HG02885 (cell line): ENCODE measurements around the gene CEACAM21.

Experiments
- ATAC-seq: cut with Tn5 transposase; IDR thresholded peaks from one replicate; pipeline ENCODE4 v1.9.1; 2021; ENCODE audit warnings: mild to moderate bottlenecking; ENCODE audit not compliant: unreplicated experiment, poor library complexity

Gene CEACAM21

DNA sequence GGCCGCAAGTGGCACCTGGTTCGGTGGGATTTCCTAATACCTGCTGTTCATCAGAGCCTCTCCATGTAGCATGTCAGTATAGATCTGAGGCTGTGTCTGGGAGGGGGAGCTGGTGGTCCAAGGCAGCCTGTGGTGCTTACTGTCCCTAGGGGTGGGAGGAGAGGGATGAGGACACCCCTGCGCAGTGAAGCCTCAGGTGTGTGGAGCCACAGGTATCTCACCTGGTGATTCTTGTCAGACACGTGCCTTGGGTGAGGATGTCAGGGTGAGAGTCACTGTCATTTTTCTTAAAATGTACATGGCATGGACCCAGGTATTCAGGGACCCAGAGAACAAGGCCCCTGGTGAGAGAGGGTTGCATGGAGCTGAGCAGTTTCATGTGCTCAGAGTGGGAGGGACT, 39.2 kb downstream of the CEACAM21 start:
- no peak for ATAC-seq

DNA sequence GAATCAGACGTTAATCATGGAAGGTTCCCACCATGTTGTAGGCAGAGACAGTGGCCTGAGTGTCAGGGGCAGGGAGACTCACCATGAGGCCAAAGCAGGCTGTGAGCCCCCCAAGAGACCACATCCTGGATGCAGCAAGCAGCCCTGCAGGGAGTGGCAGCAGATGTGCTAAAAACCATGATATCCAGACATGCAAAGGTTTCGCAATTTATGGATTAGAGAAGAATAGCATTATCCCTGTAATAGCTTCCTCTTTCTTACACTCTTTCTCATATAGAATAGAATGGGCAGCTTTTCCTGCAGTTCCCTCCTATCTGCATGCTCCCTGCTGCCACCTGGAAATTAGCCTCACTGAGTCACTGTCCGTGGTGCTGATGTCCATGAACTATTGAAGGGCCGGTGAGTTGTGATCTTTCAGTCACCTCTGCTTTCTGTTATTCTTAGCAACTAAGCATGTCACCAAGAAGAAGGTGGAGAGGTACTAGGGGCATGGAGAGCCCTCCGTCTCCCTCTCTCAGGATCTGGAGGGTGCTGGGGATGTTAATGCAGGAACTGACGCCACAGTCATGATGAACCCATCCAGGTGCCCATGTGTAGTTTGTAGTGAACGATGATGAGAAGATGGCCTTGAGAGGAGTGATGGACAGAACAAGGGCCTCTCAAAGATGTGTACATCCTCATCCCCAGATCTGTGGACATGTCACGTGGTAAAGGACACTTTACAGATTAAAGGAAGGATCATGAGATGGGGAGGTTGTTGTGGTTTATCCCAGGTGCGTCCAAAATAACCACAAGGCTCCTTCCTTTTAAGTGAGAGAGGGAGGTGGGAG, 41.0 kb downstream of the CEACAM21 start:
- ATAC-seq = no peak

DNA sequence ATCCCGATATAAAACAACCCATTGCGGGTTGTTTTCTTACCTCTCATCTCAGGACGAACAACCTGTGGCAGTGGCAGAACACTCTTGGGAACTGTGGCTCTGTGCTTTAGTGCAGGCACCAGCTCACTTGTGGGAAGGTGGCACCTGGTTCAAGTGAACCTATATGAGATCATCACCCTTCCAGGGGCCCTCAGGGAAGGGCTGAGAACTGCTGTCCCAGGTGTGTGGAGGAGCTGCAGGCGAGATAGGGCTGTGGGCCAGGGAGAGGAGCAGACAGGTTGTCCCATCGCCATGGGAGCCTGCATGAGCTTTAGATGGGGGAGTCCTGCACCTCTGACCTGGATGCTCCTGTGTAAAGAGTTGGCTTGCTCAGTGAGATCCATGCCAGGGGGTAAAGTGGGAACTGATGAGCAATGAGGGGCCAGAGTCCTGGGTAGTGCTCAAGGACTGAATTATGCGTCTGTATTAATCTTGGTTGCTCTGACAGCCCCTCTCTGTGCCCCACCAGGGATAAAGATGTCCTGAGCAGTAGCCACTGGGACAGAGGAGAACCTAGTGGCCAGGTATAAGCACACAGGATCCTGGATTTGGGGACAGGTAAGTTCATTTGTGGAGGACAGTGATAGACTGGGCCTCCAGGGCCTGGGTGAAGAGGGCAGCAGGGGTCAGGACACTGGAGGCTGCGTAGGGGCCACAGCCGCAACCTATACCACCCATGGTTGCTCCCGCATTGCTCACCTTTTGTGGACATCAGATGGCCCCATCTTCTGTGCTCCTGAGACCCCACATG, 42.2 kb downstream of the CEACAM21 start:
- ATAC-seq = no peak

DNA sequence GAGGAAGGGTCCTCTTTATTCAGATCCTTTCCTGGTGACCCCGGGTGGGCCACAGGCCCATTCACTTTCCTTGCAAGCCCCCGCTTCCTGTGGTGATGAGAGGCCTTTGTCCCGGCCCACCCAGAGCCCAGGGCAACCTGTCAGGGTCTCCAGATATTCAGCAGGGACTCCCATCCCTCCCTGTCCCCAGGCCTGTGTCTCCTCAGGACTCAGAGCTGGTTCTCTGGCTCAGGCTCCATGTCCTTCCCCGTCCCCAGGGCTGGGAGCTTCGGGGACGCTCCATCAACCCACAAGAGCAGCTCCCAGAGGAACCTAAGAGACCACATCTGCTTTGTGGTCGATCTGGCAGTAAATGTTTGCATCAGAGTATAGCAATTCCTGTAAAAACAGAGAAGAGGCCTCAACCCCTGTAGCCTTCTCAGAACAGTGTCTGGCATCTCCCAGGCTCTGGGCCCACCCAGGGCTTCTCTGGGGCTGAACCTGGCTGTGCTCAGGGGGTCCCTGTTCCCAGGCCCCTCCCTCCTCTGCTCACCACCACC, 43.1 kb downstream of the CEACAM21 start:
- ATAC-seq = no peak

DNA sequence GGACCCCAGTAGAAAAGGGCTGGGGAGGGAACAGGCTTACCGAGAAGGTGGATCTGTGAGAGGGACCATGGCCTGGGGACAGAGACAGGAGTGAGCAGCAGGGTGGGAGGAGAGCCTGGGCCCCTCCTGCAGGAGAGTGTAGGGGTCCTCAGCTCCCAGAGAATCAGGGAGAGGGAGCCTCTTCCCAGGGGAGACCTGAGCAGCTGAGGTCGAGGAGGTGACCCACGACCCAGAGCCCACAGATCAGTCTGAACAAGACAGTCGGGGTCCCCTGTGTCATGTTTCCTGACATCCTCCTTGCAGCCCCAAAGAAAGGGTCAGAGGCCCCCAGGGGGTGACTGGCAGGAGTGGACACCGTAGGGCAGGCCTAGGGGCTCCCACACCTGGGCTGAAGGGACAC, 44.2 kb downstream of the CEACAM21 start:
- no peak for ATAC-seq

DNA sequence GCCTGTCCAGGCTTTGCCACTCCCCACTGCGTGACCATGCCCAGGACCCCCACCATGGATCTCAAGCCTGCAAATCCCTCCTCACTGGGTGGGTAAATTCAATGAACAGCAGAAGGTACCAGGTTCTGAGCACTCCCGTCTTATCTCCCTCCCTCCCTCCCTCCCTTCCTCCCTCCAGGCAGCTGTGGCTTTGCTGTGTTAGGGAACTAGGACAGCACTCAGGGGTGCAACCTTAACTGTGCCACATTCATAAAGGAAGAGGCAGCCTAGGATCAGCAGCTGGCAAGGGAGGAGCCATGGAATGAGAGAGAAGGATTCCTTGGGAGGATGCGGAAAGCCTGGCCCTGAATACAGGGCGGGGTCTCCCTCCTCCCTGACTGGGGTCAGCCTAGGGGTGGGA, 45.3 kb downstream of the CEACAM21 start:
- no peak for ATAC-seq

DNA sequence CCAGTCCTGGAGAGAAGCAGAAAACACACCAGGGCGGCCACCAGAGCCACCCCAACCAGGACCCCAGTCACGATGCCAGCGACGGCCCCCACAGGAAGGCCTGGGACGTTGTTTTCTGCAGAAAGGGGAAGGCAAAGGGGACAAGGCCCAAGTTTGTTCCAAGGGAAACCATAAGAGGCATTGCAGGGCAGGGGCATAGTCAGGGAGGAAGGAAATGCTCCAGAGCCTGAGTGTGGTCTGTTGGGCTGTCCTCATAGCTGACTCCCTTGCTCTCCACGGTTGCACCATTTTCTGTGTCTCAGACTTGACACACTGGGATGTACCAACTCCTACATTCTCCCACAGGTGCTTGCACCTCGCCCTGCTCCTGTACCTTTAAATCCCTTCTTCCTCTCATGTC, 45.7 kb downstream of the CEACAM21 start:
- no peak for ATAC-seq

DNA sequence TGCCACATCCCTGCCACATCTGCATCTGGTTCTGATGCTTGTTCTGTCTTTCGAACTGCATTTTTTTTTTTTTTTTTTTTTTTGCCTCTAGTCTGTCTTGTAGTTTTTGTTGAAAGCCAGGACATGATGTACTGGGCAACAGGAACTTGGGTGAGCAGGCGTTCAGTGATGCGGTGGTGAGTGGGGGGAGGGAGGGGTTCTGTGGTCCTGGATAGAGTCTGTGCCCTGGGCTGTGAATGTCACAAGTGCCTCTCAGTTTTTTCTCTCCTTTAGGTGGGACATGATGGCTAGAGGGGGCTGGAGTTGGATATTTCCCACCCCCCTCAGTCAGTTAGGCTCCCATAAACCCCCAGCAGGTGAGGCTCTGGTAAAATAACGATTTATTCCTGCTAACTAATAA, 47.4 kb downstream of the CEACAM21 start:
- no peak for ATAC-seq

DNA sequence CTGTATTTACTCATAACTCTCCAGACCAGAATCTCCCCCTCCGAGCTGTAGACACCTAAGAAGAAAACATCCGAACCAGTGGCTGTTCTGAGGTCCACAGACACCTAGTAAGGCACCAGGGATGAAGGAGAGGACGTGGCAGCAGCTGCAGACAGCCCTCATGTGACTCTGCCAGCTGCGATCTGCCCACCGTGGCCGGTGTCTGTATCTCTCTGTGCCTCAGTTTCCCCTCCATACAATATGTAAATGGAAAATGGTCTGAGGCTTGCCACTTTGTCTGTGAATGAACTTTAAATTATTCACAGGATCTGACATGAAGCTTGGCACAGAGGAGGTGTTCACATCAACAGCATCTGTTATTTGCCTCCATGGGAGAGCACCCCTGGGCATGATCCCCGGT, 48.5 kb downstream of the CEACAM21 start:
- ATAC-seq = no peak

DNA sequence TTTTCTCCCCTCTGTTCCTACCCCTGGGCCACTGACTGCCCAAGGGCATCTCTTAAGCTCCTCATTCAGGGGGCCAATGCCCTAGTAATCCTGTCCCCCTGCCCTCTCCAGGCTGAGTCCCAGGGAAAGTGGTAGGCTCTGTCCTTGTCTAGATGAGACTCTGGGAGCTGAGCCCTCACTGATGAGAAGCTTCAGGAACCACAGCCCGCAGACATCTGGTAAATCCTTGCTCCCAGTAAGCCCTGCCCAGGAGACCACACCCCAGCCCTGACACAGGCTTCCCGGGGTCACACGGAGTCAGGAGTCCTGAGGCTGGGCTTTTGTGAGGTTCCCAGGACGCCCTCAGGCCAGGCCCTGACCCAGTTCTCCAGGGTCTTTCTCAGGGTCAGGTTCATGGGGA, 49.0 kb downstream of the CEACAM21 start:
- ATAC-seq = no peak

DNA sequence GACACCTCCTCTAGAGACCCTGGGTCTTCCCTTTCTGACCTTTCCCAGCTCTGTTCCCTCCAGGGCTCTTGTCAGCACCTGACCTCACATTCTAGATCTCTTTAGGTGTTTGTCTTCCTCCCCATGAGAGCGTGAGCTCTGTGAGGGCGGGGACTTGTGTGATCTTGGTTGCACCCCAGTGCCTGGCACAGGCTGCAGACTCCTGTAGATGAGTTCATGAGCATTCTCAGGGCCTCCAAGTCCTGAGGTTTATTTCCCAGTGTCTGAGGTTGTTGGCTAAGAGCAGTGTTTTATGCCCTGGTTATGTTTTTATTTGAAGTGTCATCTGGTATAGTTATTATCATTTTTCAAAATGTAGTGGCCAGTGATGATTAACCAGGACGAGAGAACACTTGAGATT, 50.3 kb downstream of the CEACAM21 start:
- ATAC-seq = no peak

DNA sequence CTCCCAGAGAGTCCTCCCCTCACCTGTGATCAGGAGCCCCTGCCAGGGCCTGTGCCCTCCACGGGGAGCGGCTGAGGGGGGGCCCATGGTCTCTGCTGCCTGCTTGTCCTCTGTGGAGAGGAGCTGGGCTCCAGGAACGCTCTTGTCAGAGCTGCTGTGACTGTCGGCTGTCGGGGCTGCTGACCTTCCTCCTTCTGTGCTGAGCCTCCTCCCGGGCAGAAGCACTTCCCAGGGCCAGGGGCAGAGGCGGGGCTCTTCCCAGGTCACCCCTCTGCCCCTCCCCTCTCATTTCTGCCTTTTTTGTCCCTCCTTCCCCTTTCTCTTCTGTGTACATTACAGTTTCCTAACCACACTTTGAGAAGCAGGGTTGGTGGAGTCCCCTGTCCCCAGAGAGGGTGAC, 50.9 kb downstream of the CEACAM21 start, which contains the start of gene CEACAM4:
TSS of gene CEACAM4 (minus strand) at position 198 of the 400 bp plus-strand sequence. CDS start at position 87, 111 bp downstream.
- no peak for ATAC-seq

DNA sequence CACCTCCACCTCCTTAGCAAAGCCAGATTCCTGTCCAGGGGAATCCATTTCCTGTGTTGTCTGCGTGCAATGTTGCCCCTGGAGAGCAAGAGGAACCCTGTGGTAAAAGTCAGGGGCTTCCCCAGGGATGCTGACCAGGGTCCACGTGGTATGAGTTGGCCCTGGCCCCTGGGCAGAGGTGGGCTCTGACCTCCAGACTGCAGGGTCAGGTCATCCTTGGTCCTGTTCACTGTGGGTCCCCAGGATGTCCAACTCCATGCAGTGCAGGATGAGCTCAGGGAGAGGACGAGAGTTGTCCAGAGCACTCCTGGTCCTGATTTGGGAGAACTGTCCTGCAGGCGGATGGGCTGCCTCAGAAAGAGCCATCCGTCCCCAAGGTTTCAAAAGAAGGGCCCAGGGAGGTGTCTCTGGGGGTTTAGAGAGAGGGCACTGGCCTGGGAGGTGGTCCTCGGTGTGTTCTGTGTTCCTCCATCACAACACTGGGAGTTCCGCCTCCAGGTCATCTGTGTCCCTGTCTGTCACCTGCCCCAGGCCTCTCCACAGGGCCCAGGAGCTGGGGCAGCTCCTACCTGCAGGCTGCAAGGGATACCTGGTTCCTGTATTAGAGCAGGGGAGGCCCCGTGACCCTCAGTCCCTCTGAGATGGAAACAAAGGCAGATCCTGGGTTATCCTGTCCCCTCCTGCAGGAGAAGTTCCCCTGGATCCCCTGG, 52.2 kb downstream of the CEACAM21 start:
- ATAC-seq = no peak
